ENCODE measurements around the gene FRMD6. TPM values are rescaled to one million over a fixed set of nuclear protein-coding genes. Genes with fewer than 3 reads are reported as not detected.
A peak's percentile ranks its signal among the peaks of the same experiment; 100 is the strongest.

Gene FRMD6
- total and polyA plus RNA-seq, 5 donors from 2014 or later, result 0.77 to 1.7 (median 0.89) TPM; not detected in 2

DNA sequence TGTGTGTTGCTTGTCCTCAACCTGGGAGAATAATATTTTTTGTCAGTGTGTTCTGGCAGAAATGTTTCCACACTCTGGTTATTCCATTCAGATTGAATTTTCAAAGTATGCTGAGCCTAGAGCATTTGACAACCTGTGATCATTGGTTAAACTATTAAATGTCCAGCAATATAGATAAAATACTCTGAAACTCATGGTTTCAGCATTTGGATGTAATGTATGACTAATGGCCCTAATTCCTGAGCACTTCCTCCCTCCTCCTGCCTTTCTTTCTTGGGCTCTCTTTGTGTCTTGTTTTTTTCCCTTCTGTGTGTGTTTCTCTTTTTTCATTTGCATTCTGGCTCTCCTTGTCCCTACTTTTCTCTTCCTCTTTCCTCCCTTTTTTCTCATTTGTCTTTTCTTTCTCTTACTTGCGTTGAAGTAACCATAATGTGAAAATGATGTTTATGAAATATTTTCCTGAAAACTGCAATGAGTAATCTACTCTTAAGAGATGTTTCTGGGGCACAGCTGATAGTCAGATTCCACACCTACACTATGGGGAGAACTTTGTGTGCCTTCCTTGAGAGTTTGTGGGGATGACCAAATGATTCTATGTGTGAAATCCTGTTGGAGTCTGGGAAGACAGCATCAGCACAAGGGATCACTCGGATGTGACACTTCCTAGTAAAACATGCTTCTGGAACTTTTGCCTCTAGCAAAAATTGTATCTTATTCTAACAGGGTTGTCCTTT is 74.6 kb downstream of the FRMD6 start:
- Mint-ChIP-seq H3K36me3 (no peaks in the 10 kb centered on the region), H3K4me3 (no peak overlapping the region), H3K4me1 (no peaks in the 10 kb centered on the region), H3K27me3 (peaks cover 12% of the 10 kb centered on the region), H3K27ac (no peak overlapping the region), H3K9me3 (peaks cover 0 to 2% (median 0%) of the 10 kb centered on the region in 7 donors)
- no peak for DNase-seq
- Histone ChIP-seq H3K4me1 (ENCODE audit: control insufficient read depth, insufficient read depth, low read length, poor library complexity, severe bottlenecking) (no peaks in the 10 kb centered on the region), H3K9me3 (ENCODE audit: control insufficient read depth in 2 of 2, low read length in 2 of 2) (no peaks in the 10 kb centered on the region), H3K27ac (ENCODE audit: insufficient read depth, low read length, poor library complexity, severe bottlenecking) (no peak overlapping the region), H3K4me3 (ENCODE audit: low read depth, low read length) (no peak overlapping the region), H3K27me3 (ENCODE audit: control insufficient read depth, insufficient read depth, low read length) (peaks cover 2% of the 10 kb centered on the region), H3K36me3 (ENCODE audit: control insufficient read depth, insufficient read depth, low read length) (no peaks in the 10 kb centered on the region)
- ATAC-seq (ENCODE audit: low read depth in 2 of 2), result no peak

- H3K9me3 ChIP-seq (ENCODE audit: control insufficient read depth in 2 of 2, low read length in 2 of 2), result no peaks in the 10 kb centered on the region
- Mint-ChIP-seq H3K4me1 (no peaks in the 10 kb centered on the region), H3K36me3 (no peaks in the 10 kb centered on the region), H3K9me3 (peaks cover 0 to 2% (median 0%) of the 10 kb centered on the region in 7 donors), H3K27me3 (peaks cover 7% of the 10 kb centered on the region), H3K4me3 (no peak overlapping the region), H3K27ac (no peak overlapping the region)
- no peaks in the 10 kb centered on the region for H3K36me3 ChIP-seq (ENCODE audit: control insufficient read depth, insufficient read depth, low read length)
- peaks cover 5% of the 10 kb centered on the region for H3K27me3 ChIP-seq (ENCODE audit: control insufficient read depth, insufficient read depth, low read length)
- H3K4me1 ChIP-seq (ENCODE audit: control insufficient read depth, insufficient read depth, low read length, poor library complexity, severe bottlenecking), result no peaks in the 10 kb centered on the region
- H3K27ac ChIP-seq (ENCODE audit: insufficient read depth, low read length, poor library complexity, severe bottlenecking), result no peak overlapping the region
- H3K4me3 ChIP-seq (ENCODE audit: low read depth, low read length), result no peak overlapping the region
- DNase-seq (no peak), ATAC-seq (ENCODE audit: low read depth in 2 of 2) (no peak)
Observed at GRCh38 chr14:51727526-51727925, 75.8 kb downstream of the FRMD6 start.

DNA sequence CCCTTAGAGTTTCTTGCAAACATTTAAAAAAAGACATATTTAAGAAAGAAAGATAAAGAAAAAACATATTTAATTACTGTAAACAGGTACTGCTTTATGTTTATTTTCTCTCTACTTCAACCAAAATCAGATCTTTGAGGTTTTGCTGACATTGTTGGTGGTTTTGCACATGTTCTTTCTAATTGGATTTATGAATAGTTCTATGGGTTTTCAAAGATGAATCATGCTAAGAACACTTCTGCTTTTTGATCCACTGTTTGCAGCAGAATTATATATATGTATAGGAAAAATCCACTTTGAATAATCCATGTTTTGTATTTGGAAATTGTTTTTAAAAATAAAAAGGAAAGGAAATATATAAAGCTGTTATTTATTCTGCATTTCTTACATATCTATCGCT is 78.4 kb downstream of the FRMD6 start:
- no peaks in the 10 kb centered on the region for H3K36me3 ChIP-seq (ENCODE audit: control insufficient read depth, insufficient read depth, low read length)
- H3K27ac ChIP-seq (ENCODE audit: insufficient read depth, low read length, poor library complexity, severe bottlenecking), result no peak overlapping the region
- no peak overlapping the region for H3K4me3 ChIP-seq (ENCODE audit: low read depth, low read length)
- H3K27me3 ChIP-seq (ENCODE audit: control insufficient read depth, insufficient read depth, low read length), result peaks cover 5% of the 10 kb centered on the region
- Mint-ChIP-seq H3K36me3 (no peaks in the 10 kb centered on the region), H3K27me3 (peaks cover 5% of the 10 kb centered on the region), H3K4me3 (no peak overlapping the region), H3K9me3 (peaks cover 0 to 3% (median 0%) of the 10 kb centered on the region in 7 donors), H3K4me1 (no peaks in the 10 kb centered on the region), H3K27ac (no peak overlapping the region)
- ATAC-seq (ENCODE audit: low read depth in 2 of 2) (no peak), DNase-seq (no peak)
- H3K4me1 ChIP-seq (ENCODE audit: control insufficient read depth, insufficient read depth, low read length, poor library complexity, severe bottlenecking), result no peaks in the 10 kb centered on the region
- H3K9me3 ChIP-seq (ENCODE audit: control insufficient read depth in 2 of 2, low read length in 2 of 2), result no peaks in the 10 kb centered on the region

DNA sequence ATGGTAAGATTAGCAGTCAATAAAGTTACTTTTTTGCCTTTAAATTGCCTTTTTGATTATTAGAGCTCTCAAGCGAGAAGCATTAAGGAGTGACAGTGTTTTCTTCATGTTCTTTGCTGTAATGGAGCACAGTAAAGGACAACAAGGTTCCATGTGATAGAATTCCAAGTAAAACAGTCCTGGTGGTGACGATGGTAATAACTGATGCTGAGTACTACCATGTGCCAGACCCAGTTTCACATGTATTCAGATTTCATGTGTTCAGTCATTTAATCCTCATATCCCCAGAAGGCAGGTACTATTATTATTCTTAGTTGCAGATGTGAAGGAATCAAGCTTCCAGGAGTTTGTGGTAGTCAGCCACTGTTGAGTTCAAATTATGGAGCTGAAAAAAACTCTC is 79.0 kb downstream of the FRMD6 start:
- ATAC-seq (ENCODE audit: low read depth in 2 of 2), result no peak
- H3K36me3 ChIP-seq (ENCODE audit: control insufficient read depth, insufficient read depth, low read length), result no peaks in the 10 kb centered on the region
- peaks cover 0 to 3% (median 0%) of the 10 kb centered on the region in 7 donors for H3K9me3 Mint-ChIP-seq
- H3K4me1 ChIP-seq (ENCODE audit: control insufficient read depth, insufficient read depth, low read length, poor library complexity, severe bottlenecking), result no peaks in the 10 kb centered on the region
- no peaks in the 10 kb centered on the region for H3K4me1 Mint-ChIP-seq
- no peak overlapping the region for H3K27ac ChIP-seq (ENCODE audit: insufficient read depth, low read length, poor library complexity, severe bottlenecking)
- no peak overlapping the region for H3K4me3 ChIP-seq (ENCODE audit: low read depth, low read length)
- no peak overlapping the region for H3K27ac Mint-ChIP-seq
- H3K27me3 ChIP-seq (ENCODE audit: control insufficient read depth, insufficient read depth, low read length), result peaks cover 5% of the 10 kb centered on the region
- DNase-seq, result no peak
- peaks cover 5% of the 10 kb centered on the region for H3K27me3 Mint-ChIP-seq
- no peaks in the 10 kb centered on the region for H3K36me3 Mint-ChIP-seq
- no peak overlapping the region for H3K4me3 Mint-ChIP-seq
- no peaks in the 10 kb centered on the region for H3K9me3 ChIP-seq (ENCODE audit: control insufficient read depth in 2 of 2, low read length in 2 of 2)

GRCh38 chr14:51732494-51733112 is 80.9 kb downstream of the FRMD6 start:
- ATAC-seq (ENCODE audit: low read depth in 2 of 2), result no peak
- Histone ChIP-seq H3K36me3 (ENCODE audit: control insufficient read depth, insufficient read depth, low read length) (no peaks in the 10 kb centered on the region), H3K4me1 (ENCODE audit: control insufficient read depth, insufficient read depth, low read length, poor library complexity, severe bottlenecking) (no peaks in the 10 kb centered on the region), H3K27me3 (ENCODE audit: control insufficient read depth, insufficient read depth, low read length) (peaks cover 8% of the 10 kb centered on the region), H3K27ac (ENCODE audit: insufficient read depth, low read length, poor library complexity, severe bottlenecking) (no peak overlapping the region), H3K4me3 (ENCODE audit: low read depth, low read length) (no peak overlapping the region), H3K9me3 (ENCODE audit: control insufficient read depth in 2 of 2, low read length in 2 of 2) (no peaks in the 10 kb centered on the region)
- H3K27me3 Mint-ChIP-seq, result peaks cover 5% of the 10 kb centered on the region
- no peak overlapping the region for H3K27ac Mint-ChIP-seq
- H3K4me3 Mint-ChIP-seq, result no peak overlapping the region
- H3K9me3 Mint-ChIP-seq, result peaks cover 0 to 2% (median 0%) of the 10 kb centered on the region in 7 donors
- H3K4me1 Mint-ChIP-seq, result no peaks in the 10 kb centered on the region
- no peak for DNase-seq
- no peaks in the 10 kb centered on the region for H3K36me3 Mint-ChIP-seq

DNA sequence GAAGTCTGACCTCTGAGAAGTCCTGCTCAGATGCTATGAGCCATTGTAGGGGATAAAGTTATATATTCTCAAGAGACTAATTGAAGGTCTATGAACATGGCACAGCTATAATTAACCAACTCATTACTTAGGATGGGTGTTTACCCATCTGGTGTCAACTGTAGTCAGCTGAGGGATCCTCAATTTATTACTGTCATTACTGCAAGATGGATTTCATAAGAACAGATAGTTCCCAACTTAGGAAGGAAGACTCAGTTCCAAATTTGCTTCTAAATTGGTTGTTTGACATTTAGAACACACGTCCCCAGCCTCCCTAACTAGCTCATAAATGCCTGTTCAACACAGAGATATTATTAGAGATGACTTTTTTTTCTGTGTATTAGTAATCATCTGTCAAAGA is 81.4 kb downstream of the FRMD6 start:
- no peak for ATAC-seq (ENCODE audit: low read depth in 2 of 2)
- Mint-ChIP-seq H3K4me3 (no peak overlapping the region), H3K4me1 (no peaks in the 10 kb centered on the region)

GRCh38 chr14:51735851-51736250 is 84.1 kb downstream of the FRMD6 start:
- DNase-seq, result no peak
- H3K36me3 ChIP-seq (ENCODE audit: control insufficient read depth, insufficient read depth, low read length), result no peaks in the 10 kb centered on the region
- no peak for ATAC-seq (ENCODE audit: low read depth in 2 of 2)
- H3K4me1 ChIP-seq (ENCODE audit: control insufficient read depth, insufficient read depth, low read length, poor library complexity, severe bottlenecking), result no peaks in the 10 kb centered on the region
- no peak overlapping the region for H3K4me3 ChIP-seq (ENCODE audit: low read depth, low read length)
- no peaks in the 10 kb centered on the region for H3K9me3 ChIP-seq (ENCODE audit: control insufficient read depth in 2 of 2, low read length in 2 of 2)
- Mint-ChIP-seq H3K4me1 (peaks cover 0 to 3% (median 0%) of the 10 kb centered on the region in 4 donors), H3K9me3 (peaks cover 0 to 2% (median 0%) of the 10 kb centered on the region in 7 donors), H3K4me3 (no peak overlapping the region), H3K27ac (no peak overlapping the region), H3K27me3 (peaks cover 5% of the 10 kb centered on the region), H3K36me3 (no peaks in the 10 kb centered on the region)
- peaks cover 6% of the 10 kb centered on the region for H3K27me3 ChIP-seq (ENCODE audit: control insufficient read depth, insufficient read depth, low read length)
- no peak overlapping the region for H3K27ac ChIP-seq (ENCODE audit: insufficient read depth, low read length, poor library complexity, severe bottlenecking)

More for the DNA sequence above, 81.4 kb downstream of the FRMD6 start:
- Histone ChIP-seq H3K4me1 (ENCODE audit: control insufficient read depth, insufficient read depth, low read length, poor library complexity, severe bottlenecking) (no peaks in the 10 kb centered on the region), H3K36me3 (ENCODE audit: control insufficient read depth, insufficient read depth, low read length) (no peaks in the 10 kb centered on the region), H3K9me3 (ENCODE audit: control insufficient read depth in 2 of 2, low read length in 2 of 2) (no peaks in the 10 kb centered on the region), H3K27ac (ENCODE audit: insufficient read depth, low read length, poor library complexity, severe bottlenecking) (no peak overlapping the region), H3K27me3 (ENCODE audit: control insufficient read depth, insufficient read depth, low read length) (peaks cover 8% of the 10 kb centered on the region), H3K4me3 (ENCODE audit: low read depth, low read length) (no peak overlapping the region)
- no peak for DNase-seq
- no peak overlapping the region for H3K27ac Mint-ChIP-seq
- H3K27me3 Mint-ChIP-seq, result peaks cover 5% of the 10 kb centered on the region
- peaks cover 0 to 2% (median 0%) of the 10 kb centered on the region in 7 donors for H3K9me3 Mint-ChIP-seq
- H3K36me3 Mint-ChIP-seq, result no peaks in the 10 kb centered on the region

GRCh38 chr14:51738754-51739153 is 87.0 kb downstream of the FRMD6 start:
- H3K27me3 ChIP-seq (ENCODE audit: control insufficient read depth, insufficient read depth, low read length), result peaks cover 3% of the 10 kb centered on the region
- no peaks in the 10 kb centered on the region for H3K36me3 Mint-ChIP-seq
- no peak for DNase-seq

More at GRCh38 chr14:51738754-51739153, 87.0 kb downstream of the FRMD6 start:
- Mint-ChIP-seq H3K4me3 (no peak overlapping the region), H3K4me1 (peaks cover 0 to 3% (median 0%) of the 10 kb centered on the region in 4 donors), H3K9me3 (peaks cover 0 to 1% (median 0%) of the 10 kb centered on the region in 7 donors), H3K27me3 (peaks cover 5% of the 10 kb centered on the region), H3K27ac (no peak overlapping the region)
- peak in 1 of 2 donors; percentile 40 for ATAC-seq (ENCODE audit: low read depth in 2 of 2)
- no peaks in the 10 kb centered on the region for H3K9me3 ChIP-seq (ENCODE audit: control insufficient read depth in 2 of 2, low read length in 2 of 2)
- H3K4me1 ChIP-seq (ENCODE audit: control insufficient read depth, insufficient read depth, low read length, poor library complexity, severe bottlenecking), result no peaks in the 10 kb centered on the region
- no peak overlapping the region for H3K4me3 ChIP-seq (ENCODE audit: low read depth, low read length)
- no peak overlapping the region for H3K27ac ChIP-seq (ENCODE audit: insufficient read depth, low read length, poor library complexity, severe bottlenecking)
- H3K36me3 ChIP-seq (ENCODE audit: control insufficient read depth, insufficient read depth, low read length), result no peaks in the 10 kb centered on the region
